NOMO-1 treated with dmso at 0.1 percent for 144 hours (cell line): ENCODE results near the gene ZDHHC11.
"Not testable (repeated sequence)": the region's sequence is repeated elsewhere in the genome, so short reads cannot be mapped to it uniquely, and the experiment has no call there.

Experiments
- DNase-seq: peaks from one replicate; lab custom pipeline; 2025; ENCODE audit not compliant: unreplicated experiment; lab: John Stamatoyannopoulos, UW

The ZDHHC11 gene

GRCh38 chr5:880816-881550, 30.2 kb upstream of the ZDHHC11 start:
- no peak for DNase-seq

- not testable (repeated sequence) for DNase-seq
These were observed 27.9 kb upstream of the ZDHHC11 start for GRCh38 chr5:878677-879076.

DNA sequence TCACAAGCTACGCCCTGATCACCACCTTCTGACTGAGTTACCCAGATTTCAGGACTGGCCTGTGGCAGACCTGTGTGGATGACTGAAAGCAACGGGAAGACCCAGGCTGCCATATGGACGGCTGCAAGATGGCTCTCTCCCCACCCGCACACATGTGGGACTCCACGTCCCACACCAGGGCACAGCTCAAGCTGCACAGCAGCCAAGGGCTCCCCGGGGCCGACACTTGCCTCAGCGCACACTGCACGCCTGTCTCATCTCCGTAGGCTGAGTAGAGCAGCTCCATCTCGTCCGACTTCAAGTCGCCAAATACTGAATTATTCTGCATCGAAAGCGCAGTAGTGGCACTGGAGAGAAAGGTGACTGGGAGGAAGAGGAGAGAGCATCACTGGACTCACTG, 27.3 kb upstream of the ZDHHC11 start:
- no peak for DNase-seq

- DNase-seq, result no peak
These were observed 25.9 kb upstream of the ZDHHC11 start for GRCh38 chr5:876398-877365.

DNA sequence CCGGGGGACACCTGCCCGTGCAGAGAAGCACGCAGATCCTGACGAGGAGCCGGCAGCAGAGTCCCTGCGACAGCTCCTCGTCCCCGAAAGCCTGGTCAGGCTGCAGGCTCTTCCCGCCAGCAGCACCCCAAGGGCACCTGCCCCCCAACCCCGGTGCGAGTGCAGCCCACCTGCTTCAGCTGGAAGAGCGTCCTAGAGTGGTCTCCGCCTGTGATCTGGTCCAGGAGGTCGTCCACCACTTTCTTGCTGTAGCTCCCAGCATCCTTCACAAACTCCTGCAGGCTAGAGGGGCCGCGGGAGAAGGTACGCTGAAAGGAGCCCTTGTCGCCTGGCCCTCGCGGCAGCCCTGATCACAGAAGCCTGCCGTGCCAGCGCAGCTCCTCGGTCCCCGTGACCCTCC, 25.1 kb upstream of the ZDHHC11 start:
- DNase-seq, result no peak

- no peak for DNase-seq
These were observed 22.5 kb upstream of the ZDHHC11 start for GRCh38 chr5:873328-873727.

DNA sequence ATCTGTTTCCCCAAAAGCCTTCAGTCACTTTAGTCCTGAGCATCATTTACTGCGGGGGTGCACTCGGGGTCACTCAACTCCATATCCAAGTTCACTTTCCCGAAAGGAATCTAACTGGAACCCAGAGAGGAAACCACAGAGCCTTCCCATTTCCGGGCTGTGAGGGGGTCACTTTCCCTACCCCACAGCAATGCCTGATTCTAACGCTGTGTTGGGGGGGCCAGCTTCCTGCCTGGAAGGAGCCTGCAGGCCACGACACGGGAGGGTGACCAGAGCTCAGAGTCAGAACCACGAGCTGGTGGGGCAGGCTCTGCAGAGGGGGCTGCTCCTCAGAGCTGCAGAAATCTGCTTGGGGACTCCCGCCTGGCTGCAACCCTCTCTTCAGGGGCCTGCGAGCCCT, 21.5 kb upstream of the ZDHHC11 start:
- no peak for DNase-seq

DNA sequence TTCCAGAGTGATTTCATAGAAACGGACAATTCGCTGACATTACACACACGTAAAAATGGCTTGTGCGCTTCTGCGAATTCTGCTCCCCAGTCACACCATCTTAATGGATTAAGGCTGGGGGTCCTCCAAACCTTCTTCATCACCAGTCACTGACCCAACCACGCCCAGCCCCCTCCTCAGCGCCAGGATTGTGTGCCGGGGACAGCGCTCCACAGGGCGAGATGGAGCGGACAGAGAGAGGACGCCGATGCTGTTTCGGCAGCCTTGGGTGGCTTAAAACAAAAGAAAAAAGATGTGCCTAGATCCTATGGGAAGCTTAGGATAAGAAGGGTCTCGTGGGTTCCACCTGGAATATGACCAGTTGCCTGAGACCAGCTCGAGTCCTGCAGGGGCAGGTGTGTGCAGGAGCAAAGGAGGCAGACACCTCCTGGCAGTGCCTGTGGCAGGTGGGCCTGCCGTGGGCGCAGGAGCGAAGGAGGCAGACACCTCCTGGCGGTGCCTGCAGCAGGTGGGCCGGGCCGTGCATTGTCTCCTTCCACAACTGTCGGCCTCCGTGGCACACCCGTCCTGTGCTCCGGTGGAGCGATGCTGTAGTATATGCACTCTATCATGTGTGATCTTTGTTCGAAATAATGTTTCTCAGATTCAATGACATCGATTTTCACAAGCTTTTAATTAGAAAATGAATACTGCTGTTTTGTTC, 21.0 kb upstream of the ZDHHC11 start:
- DNase-seq, result no peak

DNA sequence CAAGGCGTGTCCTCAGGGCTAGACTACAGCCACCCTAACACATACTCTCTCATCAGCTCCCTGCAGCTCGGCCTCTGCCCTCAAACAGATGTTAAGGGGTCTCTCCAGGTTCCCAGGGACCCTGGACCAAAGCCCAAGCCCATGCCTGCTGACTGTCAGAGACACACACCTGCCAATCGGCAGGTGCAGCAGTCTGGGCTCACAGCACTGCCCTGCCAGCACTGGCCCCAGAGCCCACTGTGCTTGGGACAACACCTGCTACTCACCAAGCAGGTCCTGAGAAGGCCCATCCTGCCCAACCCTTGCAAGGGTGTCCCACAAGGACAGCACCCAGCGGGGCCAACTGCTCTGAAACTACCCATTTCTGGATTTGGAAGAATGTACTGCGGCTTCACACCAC, 20.2 kb upstream of the ZDHHC11 start:
- no peak for DNase-seq

GRCh38 chr5:868428-869135, 17.8 kb upstream of the ZDHHC11 start:
- DNase-seq, result no peak

DNA sequence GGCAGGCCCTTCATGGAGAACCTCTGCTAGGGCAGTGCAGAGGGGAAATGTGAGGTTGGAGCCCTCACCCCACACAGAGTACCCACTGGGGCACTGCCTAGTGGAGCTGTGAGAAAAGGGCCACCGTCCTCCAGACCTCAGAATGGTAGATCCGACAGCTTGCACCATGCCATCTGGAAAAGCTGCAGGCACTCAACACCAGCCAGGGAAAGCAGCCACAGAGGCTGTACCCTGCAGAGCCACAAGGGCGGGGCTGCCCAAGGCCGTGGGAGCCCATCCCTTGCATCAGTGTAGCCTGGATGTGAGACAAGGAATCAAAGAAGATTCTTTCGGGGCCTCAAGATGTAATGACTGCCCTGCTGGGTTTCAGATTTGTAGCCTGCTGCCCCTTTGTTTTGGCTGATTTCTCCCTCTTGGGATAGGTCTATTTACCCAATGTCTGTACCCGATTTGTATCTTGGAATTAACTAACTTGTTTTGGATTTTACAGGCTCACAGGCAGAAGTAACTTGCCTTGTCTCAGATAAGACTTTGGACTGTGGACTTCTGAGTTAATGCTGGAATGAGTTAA, 16.6 kb upstream of the ZDHHC11 start:
- no peak for DNase-seq

- DNase-seq, result no peak
These were observed 15.0 kb upstream of the ZDHHC11 start for GRCh38 chr5:865771-866170.

GRCh38 chr5:865168-865521, 14.4 kb upstream of the ZDHHC11 start:
- no peak for DNase-seq

DNA sequence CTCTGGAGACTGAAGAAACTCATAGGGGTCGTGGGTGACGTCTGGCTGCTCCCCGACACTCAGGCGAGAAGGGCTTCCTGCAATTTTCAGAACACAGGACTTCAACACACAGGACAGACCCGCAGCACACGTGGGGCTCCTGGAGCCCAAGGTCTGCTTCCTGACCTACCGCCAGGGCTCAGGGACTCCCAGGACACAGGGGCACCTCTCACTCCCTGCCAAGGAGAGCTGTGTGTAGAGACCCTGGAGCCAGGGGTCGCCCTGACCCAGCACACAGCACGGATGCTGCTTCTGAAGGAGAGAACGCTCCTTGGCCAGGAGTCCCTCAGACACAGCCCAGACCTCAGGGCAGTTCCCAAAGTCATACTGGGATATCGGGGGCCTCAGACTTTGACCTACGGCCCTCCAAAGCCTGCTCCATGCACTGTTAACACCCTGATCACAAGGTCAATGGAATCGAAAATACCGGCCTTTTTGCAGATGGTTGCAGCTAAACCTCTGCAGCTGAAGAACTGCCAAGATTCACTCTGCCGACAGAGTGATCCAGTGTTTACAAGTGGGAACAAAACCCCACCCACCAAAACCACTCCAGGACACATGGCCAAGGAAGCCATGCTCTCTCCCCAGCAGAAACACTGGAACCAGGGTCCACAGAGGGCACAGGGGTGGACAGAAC, 13.8 kb upstream of the ZDHHC11 start:
- DNase-seq, result no peak

- DNase-seq, result no peak
These were observed 12.5 kb upstream of the ZDHHC11 start for GRCh38 chr5:863244-863805.

DNA sequence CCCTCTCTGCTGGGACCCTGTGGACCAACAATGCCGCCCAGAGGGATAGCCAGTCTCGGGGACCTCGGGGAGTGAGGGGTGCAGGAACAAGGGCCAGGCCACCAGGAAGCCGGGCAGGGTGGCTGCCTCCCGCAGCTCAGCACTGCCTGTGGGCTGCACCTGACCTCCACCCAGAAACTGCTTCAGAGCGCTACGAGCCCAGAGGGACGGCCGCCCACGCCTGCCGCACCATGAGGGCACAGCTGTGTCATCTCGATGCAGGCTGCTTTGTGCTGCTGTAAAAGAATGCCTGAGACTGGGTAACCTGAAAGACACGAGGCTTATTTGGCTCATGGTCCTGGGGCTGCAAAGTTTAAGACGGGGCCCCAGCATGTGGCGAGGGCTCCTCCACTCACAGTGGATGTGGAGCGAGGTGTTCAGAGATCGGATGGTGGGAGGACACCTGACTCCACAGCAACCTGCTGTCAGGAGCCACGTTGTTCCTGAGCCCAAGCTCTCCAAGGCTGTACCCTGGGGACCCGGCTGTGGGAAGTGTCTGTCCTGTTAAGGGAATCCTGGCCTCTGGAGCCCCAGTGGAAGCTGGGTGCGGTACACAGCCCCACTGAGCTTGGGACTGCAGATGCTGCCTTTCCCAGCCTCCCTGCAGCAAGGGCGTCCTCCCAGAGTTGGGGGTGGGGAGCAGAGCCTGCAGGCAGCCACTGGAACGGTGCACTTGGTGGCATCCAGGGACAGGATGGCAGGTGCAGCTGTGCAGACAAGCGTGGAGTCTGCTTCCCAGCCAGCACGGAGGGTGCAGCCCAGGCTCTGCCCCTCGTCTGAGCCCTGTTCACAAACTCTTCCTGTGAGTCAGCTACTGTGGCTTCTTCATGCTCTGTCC, 11.8 kb upstream of the ZDHHC11 start:
- DNase-seq, result no peak

- DNase-seq, result no peak
These were observed 10.9 kb upstream of the ZDHHC11 start for GRCh38 chr5:861442-862366.
